ENCODE measurements around the gene FAM193B.

The FAM193B gene

DNA sequence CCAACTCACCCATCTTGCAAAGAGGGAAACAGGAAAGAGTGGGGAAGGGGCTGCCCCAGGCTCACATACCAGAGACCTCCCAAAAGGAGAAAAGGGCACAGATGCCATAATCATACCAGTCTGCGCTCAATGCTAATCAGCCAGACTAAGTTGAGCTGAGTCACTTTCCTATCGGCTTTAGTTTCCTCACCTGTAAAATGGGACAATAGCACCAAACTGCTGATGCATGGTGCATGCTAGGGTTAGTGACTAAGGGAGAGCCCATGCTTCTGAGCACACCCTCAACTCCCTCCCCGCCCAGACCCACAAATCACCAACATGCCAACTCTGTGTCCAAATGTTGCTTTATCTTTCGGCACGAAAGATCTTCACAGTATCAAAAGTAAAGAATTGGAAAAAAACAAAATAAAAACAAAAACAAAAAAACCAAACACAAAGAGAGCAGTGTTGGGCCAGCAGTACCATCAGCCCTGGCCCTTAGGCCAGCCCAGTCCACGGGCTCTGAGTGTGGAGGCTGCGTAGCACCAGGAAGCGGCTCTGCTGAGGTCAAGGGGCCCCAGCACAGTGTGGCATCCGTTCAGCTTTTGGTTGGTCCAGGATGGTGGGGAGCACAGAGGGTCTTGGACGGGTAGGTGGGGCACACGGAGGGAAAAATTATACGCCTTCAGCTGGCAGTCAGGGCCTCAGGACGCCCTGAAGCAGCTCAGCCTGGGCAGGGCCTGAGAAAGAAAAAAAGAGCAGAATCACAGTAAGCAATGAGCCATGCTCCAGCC, 34.7 kb downstream of the FAM193B start:
- H3K4me3 ChIP-seq (ENCODE audit: low read depth, low read length): no peak overlapping the region
- DNase-seq (ENCODE audit: low read depth): no peak
- TF ChIP-seq CTCF (IDR thresholded peaks at IDR 0.05; ENCODE audit: control insufficient read depth, extremely low read depth, insufficient read depth): no peak

- TF ChIP-seq CTCF (IDR thresholded peaks at IDR 0.05; ENCODE audit: control insufficient read depth, extremely low read depth, insufficient read depth): peak; percentile 19; the same call in 1 of the 2 replicates
- peak; percentile 100 for DNase-seq (ENCODE audit: low read depth)
- peak within 1 kb of the TSS; percentile 98 for H3K4me3 ChIP-seq (ENCODE audit: low read depth, low read length)
These were observed 37.5 kb downstream of the FAM193B start, which contains the start of gene DDX41 for GRCh38 chr5:177516601-177517568. DDX41 (minus strand) TSS chr5:177516961; CDS start chr5:177516945, 16 bp downstream.

- DNase-seq (ENCODE audit: low read depth): no peak
- TF ChIP-seq CTCF (IDR thresholded peaks at IDR 0.05; ENCODE audit: control insufficient read depth, extremely low read depth, insufficient read depth): no peak
- peak overlapping the region; percentile 98 for H3K4me3 ChIP-seq (ENCODE audit: low read depth, low read length)
These were observed 38.8 kb downstream of the FAM193B start for GRCh38 chr5:177515580-177515979.

DNA sequence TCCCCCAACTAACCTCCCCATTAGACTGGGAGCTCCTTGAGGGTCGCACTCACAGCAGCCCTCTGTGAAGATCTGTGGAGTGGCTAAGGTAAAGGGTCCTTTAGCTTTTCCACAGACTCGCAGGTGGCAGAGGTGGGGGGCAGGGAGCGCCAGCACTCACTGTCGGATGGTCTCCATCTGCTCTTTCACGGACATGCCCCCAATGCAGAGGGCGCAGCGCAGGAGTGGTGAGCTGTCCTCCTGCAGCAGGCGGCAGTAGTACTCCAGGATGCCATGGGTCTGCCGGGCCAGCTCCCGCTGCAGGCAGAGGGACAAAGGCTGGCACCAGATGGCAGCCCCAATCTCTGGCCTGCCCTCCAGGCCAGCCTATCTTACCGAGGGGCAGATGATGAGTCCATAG, 39.8 kb downstream of the FAM193B start:
- no peak for TF ChIP-seq CTCF (IDR thresholded peaks at IDR 0.05; ENCODE audit: control insufficient read depth, extremely low read depth, insufficient read depth)
- no peak for DNase-seq (ENCODE audit: low read depth)
- no peak overlapping the region for H3K4me3 ChIP-seq (ENCODE audit: low read depth, low read length)

DNA sequence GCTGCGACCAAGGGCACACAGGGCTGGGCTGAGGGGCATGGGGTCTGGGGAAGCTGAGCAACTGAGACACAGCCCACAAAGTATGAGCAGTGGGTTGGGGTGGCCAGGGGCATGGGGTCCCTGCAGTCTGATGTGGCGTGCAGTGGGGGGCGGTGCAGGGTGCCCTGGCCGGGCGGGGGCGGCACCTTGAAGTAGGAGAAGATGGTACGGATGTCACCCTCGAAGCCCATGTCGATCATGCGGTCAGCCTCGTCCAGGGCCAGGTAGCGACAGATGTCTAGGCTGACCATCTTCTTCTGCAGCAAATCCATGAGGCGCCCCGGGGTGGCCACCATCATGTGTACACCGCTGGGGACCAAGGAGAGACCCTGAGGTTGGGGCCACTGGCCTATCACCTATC, 40.9 kb downstream of the FAM193B start:
- H3K4me3 ChIP-seq (ENCODE audit: low read depth, low read length): no peak overlapping the region
- no peak for TF ChIP-seq CTCF (IDR thresholded peaks at IDR 0.05; ENCODE audit: control insufficient read depth, extremely low read depth, insufficient read depth)
- DNase-seq (ENCODE audit: low read depth): no peak

DNA sequence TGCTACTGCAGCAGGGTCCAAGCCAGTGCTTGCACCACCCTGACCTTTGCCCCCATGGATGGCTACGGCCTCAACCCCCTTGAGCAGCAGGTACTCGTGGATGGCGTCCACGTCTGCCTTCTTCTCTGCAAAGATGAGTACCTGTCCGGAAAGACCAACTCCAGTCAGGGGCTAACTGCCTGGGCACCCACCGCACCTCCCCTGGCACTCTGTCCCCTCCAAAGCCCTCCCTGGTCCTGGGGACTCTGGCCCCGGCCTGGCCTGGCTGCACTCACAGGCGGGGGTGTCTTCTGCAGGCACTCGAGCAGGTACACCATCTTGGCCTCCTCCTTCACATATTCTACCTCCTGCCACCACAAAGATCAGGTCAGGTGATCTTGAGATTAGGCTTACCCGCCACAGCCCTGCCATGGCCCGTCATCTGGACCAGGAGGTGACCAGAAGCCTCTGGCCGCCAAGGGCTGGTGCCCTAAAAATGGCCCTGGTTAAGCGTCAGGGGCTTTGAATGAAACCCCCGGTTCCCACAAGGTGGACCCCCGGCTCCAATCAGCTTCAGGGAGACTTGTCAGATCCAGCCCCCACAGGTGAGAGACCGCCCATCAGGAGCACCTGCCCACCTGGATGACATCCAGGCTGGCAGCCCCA, 41.5 kb downstream of the FAM193B start:
- no peak overlapping the region for H3K4me3 ChIP-seq (ENCODE audit: low read depth, low read length)
- no peak for DNase-seq (ENCODE audit: low read depth)
- no peak for TF ChIP-seq CTCF (IDR thresholded peaks at IDR 0.05; ENCODE audit: control insufficient read depth, extremely low read depth, insufficient read depth)
